Right lung (tissue), 5 donors: ENCODE data around the gene FAF1. TPM values are rescaled to one million over a fixed set of nuclear protein-coding genes. Genes with fewer than 3 reads are reported as not detected.
A peak's percentile ranks its signal among the peaks of the same experiment; 100 is the strongest.

Experiments
- DNase-seq, 2 donors: peaks; one replicate each; pipeline ENCODE4 v3.0.0-alpha.2; 2013
- polyA plus RNA-seq, 5 donors: library from polyadenylated mRNA; unstranded; fragments of 120-200 nt; gene quantifications; one replicate each; pipeline versions ENCODE4 v1.2.1 to v1.2.3, GENCODE V29; 2013; ENCODE audit warnings: inconsistent platforms in 1 of 5, low replicate concordance in 1 of 5; ENCODE audit not compliant: insufficient read length in 5 of 5, insufficient read depth in 1 of 5

The FAF1 gene
- polyA plus RNA-seq, 5 donors = 44.6 to 61.4 (median 58.8) TPM

GRCh38 chr1:50978852-50979781, 19.1 kb upstream of the FAF1 start:
- no peak for DNase-seq

GRCh38 chr1:50978144-50978851, 18.2 kb upstream of the FAF1 start:
- DNase-seq = peak in 1 of 2 donors; percentile 46

- no peak for DNase-seq
Measured at GRCh38 chr1:50977575-50978143, 17.6 kb upstream of the FAF1 start.

DNA sequence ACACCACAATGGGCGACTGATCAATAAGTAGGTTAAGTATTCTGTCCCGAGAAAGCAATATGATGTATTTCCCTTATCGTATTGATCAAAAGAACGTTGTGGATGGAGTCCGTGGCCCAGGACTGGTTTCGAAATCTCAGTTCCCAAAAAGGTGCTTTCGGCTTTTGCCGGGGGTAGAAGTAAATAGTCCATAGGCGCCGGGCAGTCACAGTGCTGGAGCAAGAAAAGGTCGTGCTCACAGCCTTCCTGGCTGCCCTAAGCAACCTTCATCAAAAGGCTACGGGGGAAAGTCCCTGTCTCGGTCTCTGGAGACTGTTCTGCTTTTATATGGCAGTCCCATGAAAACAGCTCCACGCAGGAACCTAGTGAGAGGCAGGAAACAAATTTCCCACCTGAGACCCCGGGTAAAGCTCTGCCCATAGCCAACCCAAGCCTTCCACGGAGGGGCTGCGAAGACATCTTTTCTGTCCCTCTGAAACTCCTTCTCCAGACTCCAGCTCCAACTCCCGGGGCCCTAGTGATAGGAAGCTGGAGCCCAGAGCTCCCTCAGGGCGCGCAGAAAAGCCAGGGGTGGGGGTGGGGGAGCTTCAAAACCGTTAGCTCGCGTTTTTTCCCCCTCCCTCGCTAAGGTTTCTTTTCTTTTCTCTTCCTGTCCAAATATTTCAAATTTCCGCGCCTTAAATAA, 17.0 kb upstream of the FAF1 start:
- no peak for DNase-seq

DNA sequence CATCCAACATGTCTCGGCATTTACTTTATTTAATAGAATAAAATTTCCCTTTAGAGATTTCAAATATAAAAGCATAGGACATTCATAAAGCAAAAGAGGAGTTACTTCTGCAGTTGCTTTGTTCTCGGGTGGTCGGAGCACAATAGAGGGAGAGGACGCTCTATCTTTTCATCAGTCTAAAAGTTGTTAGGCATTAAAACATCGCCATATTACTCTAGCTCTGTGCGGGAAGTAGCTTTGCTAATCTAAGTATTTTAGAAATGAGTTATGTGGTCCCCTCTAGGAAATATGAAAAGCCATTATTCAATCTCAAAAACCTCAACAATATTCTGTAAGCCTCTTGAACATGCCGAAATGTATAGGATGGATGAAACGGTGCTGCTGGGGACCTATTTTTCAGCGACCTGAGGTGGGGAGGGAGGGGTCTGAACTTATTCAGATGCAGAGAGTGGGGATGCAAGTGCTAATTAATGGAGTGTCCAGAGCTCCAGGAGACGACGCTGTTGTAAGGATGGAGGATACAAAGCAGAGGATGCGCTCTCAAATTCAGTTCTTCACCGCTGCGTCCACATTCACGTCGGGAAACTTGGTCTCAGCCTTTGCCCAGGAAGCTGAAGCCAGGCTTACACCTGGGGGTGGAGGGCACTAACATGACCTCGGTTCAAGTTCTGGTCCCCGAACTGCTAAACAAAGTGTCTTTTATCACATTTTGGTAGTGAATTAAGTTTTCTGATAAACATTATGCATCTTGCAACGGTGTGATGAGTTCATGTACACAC, 16.2 kb upstream of the FAF1 start:
- DNase-seq = no peak

DNA sequence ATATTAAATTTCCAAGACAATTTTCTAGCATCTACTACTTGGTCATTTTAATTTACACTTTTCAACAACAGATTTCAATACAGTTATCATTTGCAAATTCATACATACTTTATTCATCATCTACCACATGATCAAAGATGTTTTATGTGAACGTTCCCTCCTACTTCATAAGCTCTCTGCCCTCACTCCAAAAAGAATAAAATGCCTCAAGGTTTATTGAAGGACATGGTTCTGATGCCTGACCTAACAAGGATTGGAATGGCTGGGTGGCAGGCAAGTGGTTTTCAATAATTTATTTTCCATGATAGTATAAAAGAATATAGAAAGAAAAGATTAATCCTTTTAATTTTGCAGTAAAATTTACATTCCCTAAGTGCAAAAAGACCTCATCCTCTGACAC, 15.4 kb upstream of the FAF1 start:
- no peak for DNase-seq

DNA sequence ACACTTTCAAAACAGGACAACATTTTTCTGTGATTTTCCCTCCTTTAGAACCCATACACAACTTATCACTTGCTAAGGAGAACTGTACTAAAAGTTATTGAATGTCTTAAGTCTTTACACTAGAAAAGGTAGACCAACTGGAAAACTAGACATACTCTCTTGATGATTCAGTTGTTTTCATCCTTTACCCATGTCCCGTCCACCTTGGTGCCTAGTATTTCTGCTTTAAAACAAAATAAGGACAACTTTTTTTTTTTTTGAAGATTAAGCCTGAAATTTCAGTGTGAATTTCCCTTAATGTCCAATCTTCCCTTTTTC, 14.5 kb upstream of the FAF1 start:
- DNase-seq = no peak

GRCh38 chr1:50973875-50974617, 14.0 kb upstream of the FAF1 start:
- no peak for DNase-seq

DNA sequence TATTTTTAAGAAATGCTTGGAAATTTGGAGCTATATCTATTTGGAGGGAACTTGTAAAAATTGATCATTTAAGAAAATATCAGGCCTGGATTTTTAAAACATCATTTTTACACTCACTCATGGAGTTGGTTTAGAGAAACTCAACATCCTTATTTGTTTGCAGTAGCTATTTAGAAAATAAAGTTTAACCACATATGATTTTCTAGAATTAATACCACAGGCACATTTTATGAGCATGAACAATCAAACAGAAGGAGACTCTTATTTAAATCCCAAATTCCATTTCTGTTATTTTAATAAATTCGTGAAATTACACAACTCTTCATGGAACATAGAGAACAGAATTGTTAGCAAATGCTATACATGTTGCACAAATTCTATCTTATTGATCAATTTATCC, 13.2 kb upstream of the FAF1 start:
- no peak for DNase-seq

GRCh38 chr1:50972766-50973165, 12.7 kb upstream of the FAF1 start:
- no peak for DNase-seq

DNA sequence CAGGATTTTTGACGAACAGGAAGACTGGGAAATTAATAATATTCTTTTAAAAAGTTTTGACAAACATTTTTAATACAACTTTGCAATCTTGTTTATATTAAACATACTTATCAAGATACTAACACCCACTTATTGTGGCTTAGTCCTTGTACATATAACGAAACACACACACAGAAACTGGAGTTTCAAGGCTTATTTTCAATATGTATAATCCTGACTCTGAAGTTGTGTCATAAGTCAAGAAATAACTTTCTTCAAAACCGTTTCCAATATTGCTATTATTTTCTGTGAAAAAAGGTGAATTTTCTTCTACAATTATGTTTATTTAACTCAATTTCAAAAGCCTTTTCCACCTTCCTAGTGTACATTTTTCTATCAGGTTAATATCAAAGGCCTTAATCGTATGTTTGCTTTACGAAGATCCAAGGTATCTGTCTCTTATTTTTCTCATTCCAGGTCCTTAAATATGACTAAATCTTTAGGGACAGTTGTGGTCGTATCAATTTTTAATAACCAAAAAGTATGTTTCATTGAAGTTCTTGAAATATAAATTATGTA, 11.8 kb upstream of the FAF1 start:
- no peak for DNase-seq

- no peak for DNase-seq
Measured at GRCh38 chr1:50970931-50971582, 11.0 kb upstream of the FAF1 start.

DNA sequence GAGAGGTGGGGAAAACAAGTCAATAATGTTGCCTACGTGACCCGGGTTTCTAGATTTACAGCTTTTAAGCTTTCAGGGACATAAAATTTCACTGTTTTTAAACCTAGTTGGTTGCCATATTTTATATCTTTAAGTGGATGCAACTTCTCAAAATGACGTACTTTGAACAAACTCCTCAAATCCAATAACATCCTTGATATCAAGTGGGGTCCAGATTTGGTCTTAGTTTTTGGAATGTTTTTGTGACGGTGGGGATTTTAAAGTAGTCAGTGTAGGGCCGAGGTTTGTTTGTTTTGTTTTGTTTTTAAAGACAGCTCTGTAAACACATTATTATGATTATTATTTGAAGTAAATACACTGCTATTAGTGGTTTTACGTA, 10.4 kb upstream of the FAF1 start:
- DNase-seq = no peak

GRCh38 chr1:50969611-50970508, 9.8 kb upstream of the FAF1 start, which contains the start of gene CDKN2C:
Gene CDKN2C (plus strand): TSS chr1:50970245. CDS start chr1:50970369, 124 bp downstream.
- DNase-seq = peak; percentile 72 to 84

- no peak for DNase-seq
Measured at GRCh38 chr1:50968821-50969610, 8.9 kb upstream of the FAF1 start.

- peak; percentile 91 to 92 for DNase-seq
Measured at GRCh38 chr1:50968158-50968820, 8.2 kb upstream of the FAF1 start.
